HG02981 (cell line): ENCODE measurements around the gene DLEC1.

Experiments
- ATAC-seq: cut with Tn5 transposase; IDR thresholded peaks from one replicate; pipeline ENCODE4 v1.9.1; 2021; ENCODE audit warnings: mild to moderate bottlenecking, moderate library complexity; ENCODE audit not compliant: unreplicated experiment

Gene DLEC1

GRCh38 chr3:38002291-38002876 lies 36.6 kb upstream of the DLEC1 start:
- no peak for ATAC-seq

- no peak for ATAC-seq
Observed at GRCh38 chr3:38002940-38003339, 36.1 kb upstream of the DLEC1 start.

- ATAC-seq = no peak
Observed at GRCh38 chr3:38003371-38003816, 35.6 kb upstream of the DLEC1 start.

GRCh38 chr3:38003817-38004414 lies 35.1 kb upstream of the DLEC1 start:
- no peak for ATAC-seq

GRCh38 chr3:38004415-38005075 lies 34.5 kb upstream of the DLEC1 start:
- ATAC-seq = peak; percentile 49

- no peak for ATAC-seq
Observed at GRCh38 chr3:38005076-38006020, 33.7 kb upstream of the DLEC1 start.

- ATAC-seq = no peak
Observed at GRCh38 chr3:38006031-38006430, 33.0 kb upstream of the DLEC1 start.

- no peak for ATAC-seq
Observed at GRCh38 chr3:38006445-38006995, 32.5 kb upstream of the DLEC1 start.

- no peak for ATAC-seq
Observed at GRCh38 chr3:38007754-38008090, 31.3 kb upstream of the DLEC1 start.

GRCh38 chr3:38008191-38008701 lies 30.8 kb upstream of the DLEC1 start:
- no peak for ATAC-seq

GRCh38 chr3:38008971-38009580 lies 29.9 kb upstream of the DLEC1 start:
- ATAC-seq = no peak

- ATAC-seq = no peak
Observed at GRCh38 chr3:38009807-38010591, 29.0 kb upstream of the DLEC1 start.

GRCh38 chr3:38011111-38011510 lies 27.9 kb upstream of the DLEC1 start:
- no peak for ATAC-seq

GRCh38 chr3:38015485-38015884 lies 23.5 kb upstream of the DLEC1 start:
- no peak for ATAC-seq

GRCh38 chr3:38015984-38016383 lies 23.0 kb upstream of the DLEC1 start:
- no peak for ATAC-seq

- ATAC-seq = no peak
Observed at GRCh38 chr3:38016410-38016809, 22.6 kb upstream of the DLEC1 start.

GRCh38 chr3:38016847-38017444 lies 22.1 kb upstream of the DLEC1 start:
- no peak for ATAC-seq

- no peak for ATAC-seq
Observed at GRCh38 chr3:38017445-38018295, 21.3 kb upstream of the DLEC1 start.
